HCT116 (cell line): ENCODE results near the gene ATOH8. TPM values are rescaled to one million over a fixed set of nuclear protein-coding genes. Genes with fewer than 3 reads are reported as not detected.

ENCODE experiments used
- ATAC-seq: fragments of 200-7000 bp; cut with Tn5 transposase; 2 replicates; pipeline ENCODE4 v1.9.1; 2020; ENCODE audit warnings: mild to moderate bottlenecking, moderate library complexity
- BruUV-seq: library from RNA; stranded (reverse); fragments of 400-500 nt; replicated peaks from 2 replicates; lab custom pipeline; 2021; lab: Mats Ljungman, UMichigan
- CTCF ChIA-PET: fragments of 300-600 bp; sonication (Branson Sonifier 250); formaldehyde crosslinking; loops from one replicate; lab custom pipeline; 2021; ENCODE audit warnings: antibody characterized with exemption; lab: Charles Lee
- POLR2A ChIA-PET: fragments of 300-600, 350-600 bp; sonication (Branson Sonifier 250); formaldehyde crosslinking; loops from one replicate; lab custom pipeline; 2021; ENCODE audit warnings: antibody characterized with exemption; lab: Charles Lee
- RAD21 ChIA-PET, 2 experiments: fragments of 300-600 bp; sonication (Branson Sonifier 250); formaldehyde crosslinking; loops; one replicate each; lab custom pipeline; 2023; ENCODE audit warnings: low total read pairs in 2 of 2; ENCODE audit not compliant: uncharacterized antibody in 2 of 2, unreplicated experiment in 2 of 2, low non-redundant PET in 1 of 2; lab: Charles Lee
- DNase-seq: peaks from one replicate; pipeline ENCODE4 v3.0.0-alpha.2; 2010; ENCODE audit warnings: low read depth, low spot score
- H2AFZ ChIP-seq: fragments of 200-600 bp; shearing (Covaris generic), sonication (generic); 2 replicates; pipeline ENCODE4 v1.6.1; 2017; ENCODE audit warnings: low read depth, mixed run types, mixed read lengths, antibody characterized with exemption, low read length; ENCODE audit not compliant: poor library complexity, severe bottlenecking
- H3K27ac ChIP-seq: 2 replicates; pipeline ENCODE4 v1.5.1; 2012; ENCODE audit warnings: low read depth, low read length
- H3K27me3 ChIP-seq: fragments of 200-600 bp; sonication (generic); 2 replicates; pipeline ENCODE4 v1.6.1; 2016; ENCODE audit warnings: mixed run types, low read length, mixed read lengths; ENCODE audit not compliant: insufficient read depth
- H3K36me3 ChIP-seq, 2 experiments: fragments of 200-500 bp in 1 of 2; fragments of 200-600 bp in 1 of 2; sonication (Bioruptor generic) in 1 of 2; sonication (generic) in 1 of 2; 2 replicates each; pipeline versions ENCODE4 v1.5.1 to v1.6.1; 2014 to 2016; ENCODE audit warnings: low read length in 2 of 2, inconsistent platforms in 1 of 2, mixed read lengths in 1 of 2, mixed run types in 1 of 2; ENCODE audit not compliant: insufficient read depth in 2 of 2, control insufficient read depth in 1 of 2
- H3K4me1 ChIP-seq, 2 experiments: fragments of 200-600 bp in 1 of 2; sonication (generic) in 1 of 2; 2 replicates each; pipeline versions ENCODE4 v1.5.1 to v1.6.1; 2012 to 2017; ENCODE audit warnings: low read length in 2 of 2, inconsistent platforms in 1 of 2, mild to moderate bottlenecking in 1 of 2, mixed read lengths in 1 of 2, mixed run types in 1 of 2, moderate library complexity in 1 of 2; ENCODE audit not compliant: insufficient read depth in 2 of 2, control insufficient read depth in 1 of 2
- H3K4me2 ChIP-seq: fragments of 200-600 bp; sonication (generic); 2 replicates; pipeline ENCODE4 v1.6.1; 2017; ENCODE audit warnings: mixed run types, low read length, mixed read lengths
- H3K4me3 ChIP-seq, 2 experiments: fragments of 200-600 bp in 1 of 2; sonication (generic) in 1 of 2; replicated peaks in 1 of 2; 2 replicates each; pipeline ENCODE4 v1.5.1; 2011 to 2016; ENCODE audit warnings: low read length in 2 of 2, control low read depth in 1 of 2, low read depth in 1 of 2, mild to moderate bottlenecking in 1 of 2, mixed read lengths in 1 of 2, mixed run types in 1 of 2
- H3K79me2 ChIP-seq: fragments of 200-600 bp; sonication (generic); 2 replicates; pipeline ENCODE4 v1.6.1; 2017; ENCODE audit warnings: mild to moderate bottlenecking, mixed run types, low read length, moderate library complexity, mixed read lengths; ENCODE audit not compliant: insufficient read depth
- H3K9ac ChIP-seq: fragments of 200-600 bp; sonication (generic); 2 replicates; pipeline ENCODE4 v1.6.1; 2016; ENCODE audit warnings: low read length, mixed read lengths
- H3K9me2 ChIP-seq: fragments of 200-600 bp; sonication (generic), shearing (Covaris generic); 2 replicates; pipeline ENCODE4 v1.6.1; 2017; ENCODE audit warnings: mixed run types, mild to moderate bottlenecking, moderate library complexity; ENCODE audit not compliant: insufficient read depth
- H3K9me3 ChIP-seq, 2 experiments: fragments of 200-500 bp in 1 of 2; fragments of 200-600 bp in 1 of 2; sonication (Bioruptor generic) in 1 of 2; sonication (generic) in 1 of 2; 2 replicates each; pipeline ENCODE4 v1.6.1; 2014 to 2017; ENCODE audit warnings: low read length in 2 of 2, mixed read lengths in 2 of 2, inconsistent platforms in 1 of 2, low read depth in 1 of 2, mild to moderate bottlenecking in 1 of 2, mixed run types in 1 of 2, moderate library complexity in 1 of 2; ENCODE audit not compliant: control insufficient read depth in 1 of 2, insufficient read depth in 1 of 2
- H4K20me1 ChIP-seq: fragments of 200-600 bp; sonication (generic), shearing (Covaris generic); 2 replicates; pipeline ENCODE4 v1.6.1; 2017; ENCODE audit warnings: mixed run types, mild to moderate bottlenecking, moderate library complexity; ENCODE audit not compliant: insufficient read depth
- CBX3 ChIP-seq: IDR thresholded peaks from 2 replicates; pipeline ENCODE4 v1.6.1; 2012; ENCODE audit warnings: low read depth
- CEBPB ChIP-seq: IDR thresholded peaks from 2 replicates; pipeline ENCODE4 v1.6.1; 2012; ENCODE audit warnings: low read depth
- EZH2 ChIP-seq: fragments of 200-600 bp; sonication (generic); IDR thresholded peaks from 2 replicates; pipeline ENCODE4 v1.6.1; 2017; ENCODE audit warnings: antibody characterized with exemption, mixed run types
- FOSL1 ChIP-seq: IDR thresholded peaks from 2 replicates; pipeline ENCODE4 v1.6.1; 2012; ENCODE audit warnings: low read depth
- POLR2AphosphoS5 ChIP-seq: IDR thresholded peaks from 2 replicates; pipeline ENCODE4 v1.6.1; 2011; ENCODE audit warnings: mild to moderate bottlenecking, low read depth, low read length, moderate library complexity
- SIN3A ChIP-seq: IDR thresholded peaks from 2 replicates; pipeline ENCODE4 v1.6.1; 2012; ENCODE audit warnings: low read depth
- SP1 ChIP-seq: IDR thresholded peaks from 2 replicates; pipeline ENCODE4 v1.6.1; 2012; ENCODE audit warnings: low read depth
- YY1 ChIP-seq: IDR thresholded peaks from 2 replicates; pipeline ENCODE4 v1.6.1; 2011; ENCODE audit warnings: low read length, low read depth, moderate library complexity, mild to moderate bottlenecking; ENCODE audit not compliant: insufficient replicate concordance; ENCODE audit errors: extremely low read depth
- ZFX ChIP-seq: fragments of 450-650 bp; IDR thresholded peaks from 2 replicates; pipeline ENCODE4 v1.6.1; 2017
- intact Hi-C: fragments of 100-400 bp; cut with micrococcal nuclease; formaldehyde crosslinking; loops from 2 replicates; pipeline ENCODE4 v1.10.0; 2022
- total RNA-seq: library from RNA; stranded (reverse); gene quantifications from one replicate; pipeline ENCODE4 v1.2.1, GENCODE V29; 2021; ENCODE audit not compliant: unreplicated experiment
- TF ChIP-seq, protein P1 (sequence below): IDR thresholded peaks from 2 replicates; pipeline ENCODE4 v1.6.1; 2012; ENCODE audit warnings: low read depth
- TF ChIP-seq, protein P2 (sequence below): IDR thresholded peaks from 2 replicates; pipeline ENCODE4 v1.6.1; 2012
- TF ChIP-seq, protein P3 (sequence below): IDR thresholded peaks from 2 replicates; pipeline ENCODE4 v1.6.1; 2012

ATOH8 gene
- total RNA-seq, 1 experiment from 2014 or later: 0.74 TPM

DNA sequence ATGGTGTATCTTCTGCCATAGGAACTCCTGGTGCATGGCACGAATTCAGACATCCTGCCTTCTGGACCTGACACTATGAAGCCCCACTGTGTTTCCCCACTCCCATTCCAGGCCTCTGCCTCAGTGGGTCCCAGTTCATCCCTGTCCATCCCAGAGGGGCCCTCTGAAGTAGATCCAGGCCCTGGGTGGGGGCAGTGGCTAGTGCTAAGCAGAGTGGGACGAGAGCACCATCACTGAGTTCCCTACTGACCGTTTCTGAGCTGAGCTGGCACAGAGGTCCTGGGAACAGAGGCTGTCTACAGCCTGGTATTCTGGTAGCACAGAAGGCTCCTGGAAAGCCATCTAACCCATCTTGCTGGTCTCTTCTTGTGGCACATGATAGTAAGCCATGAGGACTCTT is 54.0 kb downstream of the ATOH8 start:
- Histone ChIP-seq H4K20me1 (no peaks in the 10 kb centered on the region), H3K9ac (no peak overlapping the region), H3K9me3 (no peaks in the 10 kb centered on the region), H3K27ac (no peak overlapping the region), H3K4me2 (no peak overlapping the region), H3K79me2 (no peaks in the 10 kb centered on the region), H2AFZ (no peak overlapping the region), H3K4me1 (0 out of 4 replicates have a peak, but pooled peaks cover 0 to 5% of the 10 kb centered on the region in 2 experiments), H3K27me3 (no peaks in the 10 kb centered on the region), H3K36me3 (no peaks in the 10 kb centered on the region), H3K9me2 (no peaks in the 10 kb centered on the region), H3K4me3 (no peak overlapping the region)
- ChIA-PET RAD21 (no interaction called here), POLR2A (no interaction called here), CTCF (no interaction called here)
- no peak for ATAC-seq
- intact Hi-C loops: no loop called here
- no TSS peak for BruUV-seq
- DNase-seq: no peak
- no peak for TF ChIP-seq FOSL1
- TF ChIP-seq CBX3: no peak
- TF ChIP-seq ZFX: no peak
- no peak for TF ChIP-seq SIN3A
- TF ChIP-seq EZH2: no peak
- TF ChIP-seq, protein P1, sequence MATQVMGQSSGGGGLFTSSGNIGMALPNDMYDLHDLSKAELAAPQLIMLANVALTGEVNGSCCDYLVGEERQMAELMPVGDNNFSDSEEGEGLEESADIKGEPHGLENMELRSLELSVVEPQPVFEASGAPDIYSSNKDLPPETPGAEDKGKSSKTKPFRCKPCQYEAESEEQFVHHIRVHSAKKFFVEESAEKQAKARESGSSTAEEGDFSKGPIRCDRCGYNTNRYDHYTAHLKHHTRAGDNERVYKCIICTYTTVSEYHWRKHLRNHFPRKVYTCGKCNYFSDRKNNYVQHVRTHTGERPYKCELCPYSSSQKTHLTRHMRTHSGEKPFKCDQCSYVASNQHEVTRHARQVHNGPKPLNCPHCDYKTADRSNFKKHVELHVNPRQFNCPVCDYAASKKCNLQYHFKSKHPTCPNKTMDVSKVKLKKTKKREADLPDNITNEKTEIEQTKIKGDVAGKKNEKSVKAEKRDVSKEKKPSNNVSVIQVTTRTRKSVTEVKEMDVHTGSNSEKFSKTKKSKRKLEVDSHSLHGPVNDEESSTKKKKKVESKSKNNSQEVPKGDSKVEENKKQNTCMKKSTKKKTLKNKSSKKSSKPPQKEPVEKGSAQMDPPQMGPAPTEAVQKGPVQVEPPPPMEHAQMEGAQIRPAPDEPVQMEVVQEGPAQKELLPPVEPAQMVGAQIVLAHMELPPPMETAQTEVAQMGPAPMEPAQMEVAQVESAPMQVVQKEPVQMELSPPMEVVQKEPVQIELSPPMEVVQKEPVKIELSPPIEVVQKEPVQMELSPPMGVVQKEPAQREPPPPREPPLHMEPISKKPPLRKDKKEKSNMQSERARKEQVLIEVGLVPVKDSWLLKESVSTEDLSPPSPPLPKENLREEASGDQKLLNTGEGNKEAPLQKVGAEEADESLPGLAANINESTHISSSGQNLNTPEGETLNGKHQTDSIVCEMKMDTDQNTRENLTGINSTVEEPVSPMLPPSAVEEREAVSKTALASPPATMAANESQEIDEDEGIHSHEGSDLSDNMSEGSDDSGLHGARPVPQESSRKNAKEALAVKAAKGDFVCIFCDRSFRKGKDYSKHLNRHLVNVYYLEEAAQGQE: no peak
- TF ChIP-seq SP1: no peak
- no peak for TF ChIP-seq CEBPB
- no peak for TF ChIP-seq YY1
- no peak for TF ChIP-seq POLR2AphosphoS5
- TF ChIP-seq, protein P2, sequence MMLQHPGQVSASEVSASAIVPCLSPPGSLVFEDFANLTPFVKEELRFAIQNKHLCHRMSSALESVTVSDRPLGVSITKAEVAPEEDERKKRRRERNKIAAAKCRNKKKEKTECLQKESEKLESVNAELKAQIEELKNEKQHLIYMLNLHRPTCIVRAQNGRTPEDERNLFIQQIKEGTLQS: no peak
- TF ChIP-seq, protein P3, sequence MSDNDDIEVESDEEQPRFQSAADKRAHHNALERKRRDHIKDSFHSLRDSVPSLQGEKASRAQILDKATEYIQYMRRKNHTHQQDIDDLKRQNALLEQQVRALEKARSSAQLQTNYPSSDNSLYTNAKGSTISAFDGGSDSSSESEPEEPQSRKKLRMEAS: no peak
